ENCODE data around the gene LAD1.

Gene LAD1

GRCh38 chr1:201389051-201389450 lies 10.1 kb downstream of the LAD1 start:
- no peak for ATAC-seq

GRCh38 chr1:201386208-201386607 lies 12.9 kb downstream of the LAD1 start:
- no peak for ATAC-seq

- ATAC-seq, result peak in 1 of 2 donors; percentile 48
These were observed 13.7 kb downstream of the LAD1 start for GRCh38 chr1:201385299-201385891.

- no peak for ATAC-seq
These were observed 14.7 kb downstream of the LAD1 start for GRCh38 chr1:201384406-201384782.

GRCh38 chr1:201383647-201384405 lies 15.3 kb downstream of the LAD1 start:
- ATAC-seq, result no peak

GRCh38 chr1:201381130-201381529 lies 18.0 kb downstream of the LAD1 start:
- ATAC-seq, result no peak

GRCh38 chr1:201379733-201380242 lies 19.3 kb downstream of the LAD1 start:
- no peak for ATAC-seq

- no peak for ATAC-seq
These were observed 20.3 kb downstream of the LAD1 start for GRCh38 chr1:201378804-201379203.

GRCh38 chr1:201377611-201378092 lies 21.5 kb downstream of the LAD1 start, which contains the start of gene TNNT2:
TNNT2 (minus strand) TSS chr1:201377680; CDS start chr1:201373254, 4,426 bp downstream.
- ATAC-seq, result no peak

GRCh38 chr1:201376464-201377374 lies 22.4 kb downstream of the LAD1 start:
- ATAC-seq, result no peak

- no peak for ATAC-seq
These were observed 23.0 kb downstream of the LAD1 start for GRCh38 chr1:201376107-201376463.

GRCh38 chr1:201375169-201375568 lies 24.0 kb downstream of the LAD1 start:
- no peak for ATAC-seq

GRCh38 chr1:201374364-201374763 lies 24.8 kb downstream of the LAD1 start:
- no peak for ATAC-seq

GRCh38 chr1:201371792-201372191 lies 27.3 kb downstream of the LAD1 start:
- no peak for ATAC-seq

GRCh38 chr1:201371276-201371675 lies 27.8 kb downstream of the LAD1 start:
- no peak for ATAC-seq

- ATAC-seq, result no peak
These were observed 28.6 kb downstream of the LAD1 start for GRCh38 chr1:201370500-201370899.

- no peak for ATAC-seq
These were observed 29.9 kb downstream of the LAD1 start for GRCh38 chr1:201369209-201369608.

GRCh38 chr1:201366696-201367095 lies 32.4 kb downstream of the LAD1 start:
- ATAC-seq, result no peak

- ATAC-seq, result no peak
These were observed 33.9 kb downstream of the LAD1 start for GRCh38 chr1:201365251-201365650.

GRCh38 chr1:201364808-201365105 lies 34.4 kb downstream of the LAD1 start:
- ATAC-seq, result no peak

GRCh38 chr1:201363467-201363866 lies 35.7 kb downstream of the LAD1 start:
- no peak for ATAC-seq

- ATAC-seq, result no peak
These were observed 36.2 kb downstream of the LAD1 start for GRCh38 chr1:201362906-201363305.
